GM12874 (cell line): ENCODE measurements around the gene RBFOX2.

ENCODE experiments used
- CTCF ChIP-seq: IDR thresholded peaks from 2 replicates; pipeline ENCODE4 v1.5.1; 2011; ENCODE audit warnings: low read depth, mild to moderate bottlenecking, control low read depth, low read length, moderate library complexity; ENCODE audit not compliant: insufficient read depth

Gene RBFOX2

GRCh38 chr22:35717572-35717971 is 311.1 kb downstream of the RBFOX2 start, which contains the start of gene APOL5:
APOL5 (plus strand) TSS chr22:35717872; CDS start chr22:35717872, 0 bp downstream.
- TF ChIP-seq CTCF = no peak

- no peak for TF ChIP-seq CTCF
Observed at GRCh38 chr22:35712672-35713071, 316.0 kb downstream of the RBFOX2 start.

- no peak for TF ChIP-seq CTCF
Observed at GRCh38 chr22:35711336-35711735, 317.3 kb downstream of the RBFOX2 start.

GRCh38 chr22:35708917-35709316 is 319.7 kb downstream of the RBFOX2 start:
- TF ChIP-seq CTCF = no peak

- TF ChIP-seq CTCF = no peak
Observed at GRCh38 chr22:35708453-35708852, 320.2 kb downstream of the RBFOX2 start.

GRCh38 chr22:35705141-35705540 is 323.5 kb downstream of the RBFOX2 start:
- no peak for TF ChIP-seq CTCF

GRCh38 chr22:35703861-35704584 is 324.6 kb downstream of the RBFOX2 start:
- no peak for TF ChIP-seq CTCF

- no peak for TF ChIP-seq CTCF
Observed at GRCh38 chr22:35697142-35697541, 331.5 kb downstream of the RBFOX2 start.
